ENCODE results near the gene SNX27.
A peak's percentile ranks its signal among the peaks of the same experiment; 100 is the strongest.
"Not testable (repeated sequence)": the region's sequence is repeated elsewhere in the genome, so short reads cannot be mapped to it uniquely, and the experiment has no call there.

The SNX27 gene

GRCh38 chr1:151611288-151611790, 511 bp upstream of the SNX27 start:
- DNase-seq (ENCODE audit: low read depth in 1 of 2, low spot score in 1 of 2) = peak in 1 of 2 experiments; percentile 49
- TF ChIP-seq JUND (IDR thresholded peaks at IDR 0.05; ENCODE audit: low read depth) = no peak
- in situ Hi-C loops (cut with HindIII; ENCODE audit: low pct_unique_long_range_greater_than_20kb, low sequenced_read_pairs) = no loop called here

- TF ChIP-seq JUND (IDR thresholded peaks at IDR 0.05; ENCODE audit: low read depth) = no peak
- in situ Hi-C loops (cut with HindIII; ENCODE audit: low pct_unique_long_range_greater_than_20kb, low sequenced_read_pairs) = no loop called here
- peak in 1 of 2 experiments; percentile 20 for DNase-seq (ENCODE audit: low read depth in 1 of 2, low spot score in 1 of 2)
Measured at GRCh38 chr1:151612501-151613281, 841 bp downstream of the SNX27 start.

- in situ Hi-C loops (cut with HindIII; ENCODE audit: low pct_unique_long_range_greater_than_20kb, low sequenced_read_pairs) = no loop called here
- no peak for TF ChIP-seq JUND (IDR thresholded peaks at IDR 0.05; ENCODE audit: low read depth)
- no peak for DNase-seq (ENCODE audit: low read depth in 1 of 2, low spot score in 1 of 2)
Measured at GRCh38 chr1:151613282-151613780, 1.5 kb downstream of the SNX27 start.

GRCh38 chr1:151615711-151616504, 4.1 kb downstream of the SNX27 start:
- TF ChIP-seq JUND (IDR thresholded peaks at IDR 0.05; ENCODE audit: low read depth) = 0 out of 2 replicates have a peak, but pooled peaks have one; percentile 43
- in situ Hi-C loops (cut with HindIII; ENCODE audit: low pct_unique_long_range_greater_than_20kb, low sequenced_read_pairs) = no loop called here
- DNase-seq (ENCODE audit: low read depth in 1 of 2, low spot score in 1 of 2) = peak in 1 of 2 experiments; percentile 60

GRCh38 chr1:151616505-151616849, 4.6 kb downstream of the SNX27 start:
- no peak for DNase-seq (ENCODE audit: low read depth in 1 of 2, low spot score in 1 of 2)
- no peak for TF ChIP-seq JUND (IDR thresholded peaks at IDR 0.05; ENCODE audit: low read depth)
- in situ Hi-C loops (cut with HindIII; ENCODE audit: low pct_unique_long_range_greater_than_20kb, low sequenced_read_pairs) = no loop called here

GRCh38 chr1:151618003-151618402, 6.2 kb downstream of the SNX27 start:
- DNase-seq (ENCODE audit: low read depth in 1 of 2, low spot score in 1 of 2) = no peak
- TF ChIP-seq JUND (IDR thresholded peaks at IDR 0.05; ENCODE audit: low read depth) = no peak
- in situ Hi-C loops (cut with HindIII; ENCODE audit: low pct_unique_long_range_greater_than_20kb, low sequenced_read_pairs) = no loop called here

GRCh38 chr1:151618470-151618869, 6.6 kb downstream of the SNX27 start:
- no peak for TF ChIP-seq JUND (IDR thresholded peaks at IDR 0.05; ENCODE audit: low read depth)
- no peak for DNase-seq (ENCODE audit: low read depth in 1 of 2, low spot score in 1 of 2)
- in situ Hi-C loops (cut with HindIII; ENCODE audit: low pct_unique_long_range_greater_than_20kb, low sequenced_read_pairs) = no loop called here

GRCh38 chr1:151618996-151619395, 7.1 kb downstream of the SNX27 start:
- in situ Hi-C loops (cut with HindIII; ENCODE audit: low pct_unique_long_range_greater_than_20kb, low sequenced_read_pairs) = not testable (repeated sequence)

GRCh38 chr1:151619489-151620093, 7.7 kb downstream of the SNX27 start:
- peak in 1 of 2 experiments; percentile 28 for DNase-seq (ENCODE audit: low read depth in 1 of 2, low spot score in 1 of 2)
- no peak for TF ChIP-seq JUND (IDR thresholded peaks at IDR 0.05; ENCODE audit: low read depth)
- in situ Hi-C loops (cut with HindIII; ENCODE audit: low pct_unique_long_range_greater_than_20kb, low sequenced_read_pairs) = no loop called here

More at GRCh38 chr1:151618996-151619395, 7.1 kb downstream of the SNX27 start:
- DNase-seq (ENCODE audit: low read depth in 1 of 2, low spot score in 1 of 2) = not testable (repeated sequence)

GRCh38 chr1:151620286-151620685, 8.4 kb downstream of the SNX27 start:
- in situ Hi-C loops (cut with HindIII; ENCODE audit: low pct_unique_long_range_greater_than_20kb, low sequenced_read_pairs) = no loop called here
- DNase-seq (ENCODE audit: low read depth in 1 of 2, low spot score in 1 of 2) = no peak
- no peak for TF ChIP-seq JUND (IDR thresholded peaks at IDR 0.05; ENCODE audit: low read depth)

GRCh38 chr1:151621351-151621750, 9.5 kb downstream of the SNX27 start:
- no peak for DNase-seq (ENCODE audit: low read depth in 1 of 2, low spot score in 1 of 2)
- no peak for TF ChIP-seq JUND (IDR thresholded peaks at IDR 0.05; ENCODE audit: low read depth)
- in situ Hi-C loops (cut with HindIII; ENCODE audit: low pct_unique_long_range_greater_than_20kb, low sequenced_read_pairs) = no loop called here

GRCh38 chr1:151624783-151625182, 12.9 kb downstream of the SNX27 start:
- 0 out of 2 replicates have a peak, but pooled peaks have one; percentile 24 for TF ChIP-seq JUND (IDR thresholded peaks at IDR 0.05; ENCODE audit: low read depth)
- DNase-seq (ENCODE audit: low read depth in 1 of 2, low spot score in 1 of 2) = peak; percentile 53 to 75
- in situ Hi-C loops (cut with HindIII; ENCODE audit: low pct_unique_long_range_greater_than_20kb, low sequenced_read_pairs) = no loop called here
